Esophagus squamous epithelium (tissue), 4 donors: ENCODE data around the gene CHN2.

Source experiments
- POLR2A ChIP-seq, 4 donors: fragments of 450-650 bp; IDR thresholded peaks; one replicate each; pipeline ENCODE4 v1.6.1; 2017; ENCODE audit warnings: antibody characterized with exemption in 4 of 4, mild to moderate bottlenecking in 4 of 4, moderate library complexity in 3 of 4
- TF ChIP-seq, protein P1 (sequence below), 6 experiments: fragments of 450-650 bp in 4 of 6; fragments of 200-600 bp in 2 of 6; sonication (generic) in 2 of 6; IDR thresholded peaks; one replicate each; pipeline ENCODE4 v1.5.1; 2016 to 2019; ENCODE audit warnings: antibody characterized with exemption in 6 of 6, mild to moderate bottlenecking in 4 of 6, moderate library complexity in 4 of 6

DNA sequence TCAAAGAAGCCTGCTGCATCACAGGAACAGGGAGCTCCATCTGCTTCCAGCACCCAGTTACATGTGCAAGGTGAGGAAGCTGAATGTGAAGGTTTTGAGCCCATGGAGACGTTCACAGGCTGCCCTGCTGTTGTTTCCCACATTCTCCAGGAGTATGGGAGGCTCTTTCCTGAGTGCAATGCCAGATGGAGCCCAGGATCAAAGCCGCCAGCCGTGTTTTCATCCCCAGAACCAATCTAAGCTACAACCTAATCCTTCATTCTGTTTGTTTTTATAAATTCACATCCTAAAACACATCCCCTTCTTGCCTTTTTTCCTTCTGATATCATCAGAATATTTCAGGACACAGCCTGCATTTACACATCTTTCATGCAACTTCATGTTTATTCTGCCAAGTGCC is 270.2 kb downstream of the CHN2 start:
- TF ChIP-seq, protein P1, sequence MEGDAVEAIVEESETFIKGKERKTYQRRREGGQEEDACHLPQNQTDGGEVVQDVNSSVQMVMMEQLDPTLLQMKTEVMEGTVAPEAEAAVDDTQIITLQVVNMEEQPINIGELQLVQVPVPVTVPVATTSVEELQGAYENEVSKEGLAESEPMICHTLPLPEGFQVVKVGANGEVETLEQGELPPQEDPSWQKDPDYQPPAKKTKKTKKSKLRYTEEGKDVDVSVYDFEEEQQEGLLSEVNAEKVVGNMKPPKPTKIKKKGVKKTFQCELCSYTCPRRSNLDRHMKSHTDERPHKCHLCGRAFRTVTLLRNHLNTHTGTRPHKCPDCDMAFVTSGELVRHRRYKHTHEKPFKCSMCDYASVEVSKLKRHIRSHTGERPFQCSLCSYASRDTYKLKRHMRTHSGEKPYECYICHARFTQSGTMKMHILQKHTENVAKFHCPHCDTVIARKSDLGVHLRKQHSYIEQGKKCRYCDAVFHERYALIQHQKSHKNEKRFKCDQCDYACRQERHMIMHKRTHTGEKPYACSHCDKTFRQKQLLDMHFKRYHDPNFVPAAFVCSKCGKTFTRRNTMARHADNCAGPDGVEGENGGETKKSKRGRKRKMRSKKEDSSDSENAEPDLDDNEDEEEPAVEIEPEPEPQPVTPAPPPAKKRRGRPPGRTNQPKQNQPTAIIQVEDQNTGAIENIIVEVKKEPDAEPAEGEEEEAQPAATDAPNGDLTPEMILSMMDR (IDR thresholded peaks at IDR 0.05) = no peak
- no peak for TF ChIP-seq POLR2A (IDR thresholded peaks at IDR 0.05)
